Activated CD8-positive, alpha-beta T cell treated with anti-CD3 and anti-CD28 coated beads for 36 hours (primary cell): ENCODE measurements around the gene UMAD1. TPM values are rescaled to one million over a fixed set of nuclear protein-coding genes. Genes with fewer than 3 reads are reported as not detected.

Source experiments
- ATAC-seq: fragments of 200-7000 bp; cut with Tn5 transposase; one replicate; pipeline ENCODE4 v1.10.0; 2021; ENCODE audit warnings: mild to moderate bottlenecking, moderate library complexity
- CTCF ChIA-PET: fragments of 350-600 bp; sonication (Branson Sonifier 250); formaldehyde crosslinking; loops from one replicate; lab custom pipeline; 2021; ENCODE audit warnings: antibody characterized with exemption; lab: Charles Lee
- POLR2A ChIA-PET: fragments of 350-600 bp; sonication (Branson Sonifier 250); formaldehyde crosslinking; loops from one replicate; lab custom pipeline; 2021; ENCODE audit warnings: antibody characterized with exemption; lab: Charles Lee
- DNase-seq: peaks from one replicate; pipeline ENCODE4 v3.0.0-alpha.2; 2020
- H3K27ac Mint-ChIP-seq: one replicate; pipeline ENCODE4 v1.8.0; 2021; ENCODE audit warnings: mild to moderate bottlenecking, mixed read lengths
- H3K27me3 Mint-ChIP-seq: one replicate; pipeline ENCODE4 v1.8.0; 2021; ENCODE audit warnings: mixed read lengths
- H3K36me3 Mint-ChIP-seq: one replicate; pipeline ENCODE4 v1.8.0; 2021; ENCODE audit warnings: low read depth, mixed read lengths
- H3K4me1 Mint-ChIP-seq: one replicate; pipeline ENCODE4 v1.8.0; 2021; ENCODE audit warnings: low read depth, mixed read lengths
- H3K4me3 Mint-ChIP-seq: one replicate; pipeline ENCODE4 v1.8.0; 2021; ENCODE audit warnings: mild to moderate bottlenecking, moderate library complexity, mixed read lengths
- H3K9me3 Mint-ChIP-seq: one replicate; pipeline ENCODE4 v1.8.0; 2021; ENCODE audit warnings: mixed read lengths
- CTCF ChIP-seq: fragments of 200-600 bp; IDR thresholded peaks from one replicate; pipeline ENCODE4 v1.8.0; 2022; ENCODE audit warnings: antibody characterized with exemption, mild to moderate bottlenecking
- intact Hi-C: fragments of 100-400 bp; cut with micrococcal nuclease; formaldehyde crosslinking; loops from one replicate; pipeline ENCODE4 v1.10.0; 2022
- total RNA-seq, 2 experiments: library from RNA; stranded (reverse); gene quantifications; one replicate each; pipeline ENCODE4 v1.2.3, GENCODE V29; 2021

The UMAD1 gene
- total RNA-seq, 2 experiments from 2014 or later, result 10.1 to 11.1 TPM

DNA sequence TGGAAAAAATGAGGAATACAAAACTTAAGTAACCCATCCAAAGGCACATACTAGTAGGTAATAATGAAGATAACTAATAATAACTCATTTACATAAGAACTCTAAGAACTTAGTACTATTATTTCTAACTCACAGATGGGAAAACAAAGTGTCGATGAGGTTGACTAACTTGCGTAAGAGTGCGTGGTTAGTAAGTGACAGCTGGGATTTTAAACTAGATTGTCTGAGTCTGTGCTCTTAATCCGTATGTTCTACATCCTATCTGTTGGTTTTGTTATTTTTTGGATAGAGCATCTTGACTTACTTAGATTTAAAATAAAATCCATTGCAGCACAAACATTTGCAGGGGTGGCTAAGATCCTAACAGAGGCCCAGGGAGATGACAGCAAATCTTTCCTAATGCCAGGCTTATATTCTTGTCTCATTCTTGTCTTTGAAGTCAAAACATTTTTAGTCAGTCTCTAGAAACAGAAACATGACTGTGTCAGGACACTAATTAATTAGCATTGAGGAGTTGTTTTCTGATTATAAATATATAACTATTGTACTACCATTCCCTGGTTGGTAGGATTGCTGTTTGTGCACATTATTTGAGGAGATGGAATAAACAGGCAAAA lies 66.1 kb downstream of the UMAD1 start:
- H3K36me3 Mint-ChIP-seq, result no peaks in the 10 kb centered on the region
- H3K9me3 Mint-ChIP-seq, result no peaks in the 10 kb centered on the region
- no peak for TF ChIP-seq CTCF
- no peak overlapping the region for H3K4me3 Mint-ChIP-seq
- CTCF ChIA-PET, result no interaction called here
- no peak overlapping the region for H3K27ac Mint-ChIP-seq
- intact Hi-C loops, result no loop called here
- POLR2A ChIA-PET, result no interaction called here
- H3K27me3 Mint-ChIP-seq, result no peaks in the 10 kb centered on the region
- DNase-seq, result no peak
- ATAC-seq, result no peak
- peaks cover 18% of the 10 kb centered on the region for H3K4me1 Mint-ChIP-seq

GRCh38 chr7:7707246-7707645 lies 66.7 kb downstream of the UMAD1 start:
- Mint-ChIP-seq H3K27ac (no peak overlapping the region), H3K4me1 (peaks cover 15% of the 10 kb centered on the region), H3K9me3 (no peaks in the 10 kb centered on the region), H3K4me3 (no peak overlapping the region), H3K27me3 (no peaks in the 10 kb centered on the region), H3K36me3 (no peaks in the 10 kb centered on the region)
- no peak for ATAC-seq
- DNase-seq, result no peak
- TF ChIP-seq CTCF, result no peak
- intact Hi-C loops, result no loop called here
- POLR2A ChIA-PET, result no interaction called here
- CTCF ChIA-PET, result interaction anchor here (2.0 kb wide), 1 partner anchor 55 kb away, joined by 4 read pairs; no protein-coding TSS in a partner anchor

DNA sequence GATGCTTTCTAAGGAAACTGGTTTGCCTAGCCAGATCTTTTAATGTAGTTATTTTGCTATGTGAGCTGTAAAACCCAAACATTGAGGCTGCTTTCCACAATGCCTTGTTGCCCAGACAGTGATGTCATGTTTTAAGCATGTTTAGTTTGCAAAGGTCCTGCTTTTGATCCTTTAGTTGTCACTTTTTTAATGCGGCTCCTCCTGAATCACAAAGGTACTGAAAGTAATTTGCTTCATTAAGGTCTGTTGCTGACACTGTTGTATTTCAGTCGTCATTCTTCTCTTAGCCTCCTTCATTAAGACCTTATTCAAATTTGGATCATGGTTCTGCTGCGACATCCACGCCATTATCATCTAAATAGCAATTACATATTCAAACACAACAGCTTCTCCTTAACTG lies 67.3 kb downstream of the UMAD1 start:
- H3K36me3 Mint-ChIP-seq, result no peaks in the 10 kb centered on the region
- H3K4me1 Mint-ChIP-seq, result peaks cover 18% of the 10 kb centered on the region
- DNase-seq (no peak), ATAC-seq (no peak)
- no peak for TF ChIP-seq CTCF
- H3K27me3 Mint-ChIP-seq, result no peaks in the 10 kb centered on the region
- no peak overlapping the region for H3K4me3 Mint-ChIP-seq
- H3K9me3 Mint-ChIP-seq, result no peaks in the 10 kb centered on the region
- ChIA-PET POLR2A (no interaction called here), CTCF (interaction anchor here (1.1 to 2.0 kb wide), 2 partner anchors 26 to 54 kb away, joined by 3 to 4 read pairs; no protein-coding TSS in a partner anchor)
- intact Hi-C loops, result no loop called here
- H3K27ac Mint-ChIP-seq, result no peak overlapping the region

- Mint-ChIP-seq H3K4me1 (peaks cover 18% of the 10 kb centered on the region), H3K4me3 (no peak overlapping the region), H3K9me3 (no peaks in the 10 kb centered on the region), H3K27ac (no peak overlapping the region), H3K27me3 (no peaks in the 10 kb centered on the region), H3K36me3 (no peaks in the 10 kb centered on the region)
- POLR2A ChIA-PET, result no interaction called here
- ATAC-seq (no peak), DNase-seq (no peak)
- CTCF ChIA-PET, result no interaction called here
- intact Hi-C loops, result no loop called here
- no peak for TF ChIP-seq CTCF
These were observed 68.7 kb downstream of the UMAD1 start for GRCh38 chr7:7709291-7709690.

DNA sequence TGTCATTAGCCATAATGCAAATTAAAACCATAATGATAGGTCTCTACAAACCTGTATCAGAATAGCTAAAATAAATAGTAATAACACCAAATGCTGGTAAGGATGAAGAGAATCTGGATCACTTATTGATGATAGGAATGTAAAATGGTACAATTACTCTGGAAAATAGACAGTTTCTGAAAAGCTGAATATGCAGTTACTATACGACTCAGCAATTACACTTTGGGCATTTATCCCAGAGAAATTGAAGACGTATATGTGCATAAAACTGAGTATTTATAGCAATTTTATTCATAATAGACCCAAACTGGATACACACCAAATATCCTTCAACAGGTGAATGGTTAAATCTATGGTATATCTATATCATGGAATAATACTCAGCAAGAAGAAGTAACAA lies 69.9 kb downstream of the UMAD1 start:
- TF ChIP-seq CTCF, result no peak
- H3K9me3 Mint-ChIP-seq, result no peaks in the 10 kb centered on the region
- no peaks in the 10 kb centered on the region for H3K27me3 Mint-ChIP-seq
- H3K4me3 Mint-ChIP-seq, result no peak overlapping the region
- peaks cover 18% of the 10 kb centered on the region for H3K4me1 Mint-ChIP-seq
- peaks cover 1% of the 10 kb centered on the region for H3K36me3 Mint-ChIP-seq
- POLR2A ChIA-PET, result no interaction called here
- intact Hi-C loops, result no loop called here
- no peak overlapping the region for H3K27ac Mint-ChIP-seq
- CTCF ChIA-PET, result no interaction called here
- ATAC-seq (no peak), DNase-seq (no peak)
